Left ventricle myocardium inferior (tissue), 1 donor: ENCODE measurements around the gene AK2. TPM values are rescaled to one million over a fixed set of nuclear protein-coding genes. Genes with fewer than 3 reads are reported as not detected.
A peak's percentile ranks its signal among the peaks of the same experiment; 100 is the strongest.

Source experiments
- DNase-seq: peaks from one replicate; pipeline ENCODE4 v3.0.0-alpha.2; 2020
- H3K27ac ChIP-seq: fragments of 200-600 bp; replicated peaks from 2 replicates; pipeline ENCODE4 v1.8.0; 2021
- H3K27me3 ChIP-seq: fragments of 200-600 bp; 2 replicates; pipeline ENCODE4 v1.8.0; 2021; ENCODE audit warnings: low read depth
- H3K36me3 ChIP-seq: fragments of 200-600 bp; 2 replicates; pipeline ENCODE4 v1.8.0; 2021
- H3K4me1 ChIP-seq: fragments of 200-600 bp; 2 replicates; pipeline ENCODE4 v1.8.0; 2021
- H3K4me3 ChIP-seq: fragments of 200-600 bp; 2 replicates; pipeline ENCODE4 v1.8.0; 2021; ENCODE audit warnings: mild to moderate bottlenecking, moderate library complexity
- H3K9me3 ChIP-seq: fragments of 200-600 bp; replicated peaks from 2 replicates; pipeline ENCODE4 v1.8.0; 2021
- intact Hi-C: fragments of 100-400 bp; cut with micrococcal nuclease; formaldehyde crosslinking; loops from one replicate; pipeline ENCODE4 v1.11.0; 2022
- total RNA-seq: library from RNA; stranded (reverse); fragmentation: NEBNext Ultra II Directional; extraction: Animal tissue kit (Norgen Biotek cat#: 25700); gene quantifications from one replicate; pipeline ENCODE4 v1.2.1, GENCODE V29; 2021
- TF ChIP-seq, protein P1 (sequence below): fragments of 200-600 bp; IDR thresholded peaks from 2 replicates; pipeline ENCODE4 v1.8.0; 2021; ENCODE audit warnings: antibody characterized with exemption, mild to moderate bottlenecking, borderline replicate concordance
- donor health status: DM: no; HTN: yes; CAD: no; lungs with severe emphysema.

Gene AK2
- total RNA-seq, 1 donor from 2014 or later, result 121 TPM

DNA sequence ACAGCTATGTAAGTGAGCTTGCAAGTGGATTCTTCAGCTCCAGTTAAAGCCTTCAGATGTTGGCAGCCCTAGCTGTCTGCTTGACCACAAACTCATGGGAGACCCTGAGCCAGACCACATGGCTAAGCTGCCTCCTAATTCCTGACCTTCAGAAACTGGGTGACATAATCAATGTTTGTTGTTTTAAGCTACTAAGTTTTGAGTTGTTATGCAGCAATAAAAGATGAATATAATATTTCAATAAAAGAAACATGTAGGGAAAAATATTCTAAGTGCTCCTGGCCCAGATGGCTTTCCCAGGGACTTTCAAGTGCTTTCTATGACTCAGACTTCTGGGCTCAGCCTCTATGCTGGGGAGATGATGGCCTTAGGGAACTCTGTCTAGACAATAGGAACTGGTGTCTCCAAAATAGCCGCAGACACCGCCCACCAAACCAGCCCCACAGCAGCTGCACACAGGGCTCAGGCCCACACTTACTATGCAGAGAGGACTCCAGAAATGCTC is 23.9 kb upstream of the AK2 start:
- Histone ChIP-seq H3K4me1 (peaks cover 3% of the 10 kb centered on the region), H3K9me3 (peaks cover 38% of the 10 kb centered on the region), H3K36me3 (peaks cover 7% of the 10 kb centered on the region), H3K27me3 (no peaks in the 10 kb centered on the region), H3K4me3 (no peak overlapping the region), H3K27ac (peak overlapping the region; percentile 38)
- peak; percentile 78 for DNase-seq
- TF ChIP-seq, protein P1, sequence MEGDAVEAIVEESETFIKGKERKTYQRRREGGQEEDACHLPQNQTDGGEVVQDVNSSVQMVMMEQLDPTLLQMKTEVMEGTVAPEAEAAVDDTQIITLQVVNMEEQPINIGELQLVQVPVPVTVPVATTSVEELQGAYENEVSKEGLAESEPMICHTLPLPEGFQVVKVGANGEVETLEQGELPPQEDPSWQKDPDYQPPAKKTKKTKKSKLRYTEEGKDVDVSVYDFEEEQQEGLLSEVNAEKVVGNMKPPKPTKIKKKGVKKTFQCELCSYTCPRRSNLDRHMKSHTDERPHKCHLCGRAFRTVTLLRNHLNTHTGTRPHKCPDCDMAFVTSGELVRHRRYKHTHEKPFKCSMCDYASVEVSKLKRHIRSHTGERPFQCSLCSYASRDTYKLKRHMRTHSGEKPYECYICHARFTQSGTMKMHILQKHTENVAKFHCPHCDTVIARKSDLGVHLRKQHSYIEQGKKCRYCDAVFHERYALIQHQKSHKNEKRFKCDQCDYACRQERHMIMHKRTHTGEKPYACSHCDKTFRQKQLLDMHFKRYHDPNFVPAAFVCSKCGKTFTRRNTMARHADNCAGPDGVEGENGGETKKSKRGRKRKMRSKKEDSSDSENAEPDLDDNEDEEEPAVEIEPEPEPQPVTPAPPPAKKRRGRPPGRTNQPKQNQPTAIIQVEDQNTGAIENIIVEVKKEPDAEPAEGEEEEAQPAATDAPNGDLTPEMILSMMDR, result no peak
- intact Hi-C loops, result no loop called here

DNA sequence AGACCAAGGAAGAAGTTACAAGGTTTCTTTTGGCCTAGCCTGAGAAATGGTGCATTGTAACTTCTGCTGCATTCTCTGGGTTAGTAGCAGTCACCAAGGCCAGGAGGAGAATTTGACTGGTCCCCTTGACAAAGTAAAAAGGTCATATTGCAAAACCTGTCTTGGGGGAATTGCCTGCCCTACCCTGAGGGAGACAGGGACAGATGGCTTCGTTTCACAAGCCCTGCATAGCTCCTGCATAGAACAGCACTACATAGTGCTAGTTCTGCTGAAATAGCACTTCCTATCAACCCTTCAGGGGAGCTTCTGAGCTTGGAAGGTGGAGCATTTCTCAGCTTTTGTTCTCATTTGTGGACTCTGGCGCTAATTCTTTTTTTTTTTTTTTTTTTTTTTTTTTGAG is 20.4 kb upstream of the AK2 start:
- Histone ChIP-seq H3K27ac (no peak overlapping the region), H3K27me3 (no peaks in the 10 kb centered on the region), H3K4me1 (peaks cover 15% of the 10 kb centered on the region), H3K4me3 (no peak overlapping the region), H3K9me3 (peaks cover 3% of the 10 kb centered on the region), H3K36me3 (no peaks in the 10 kb centered on the region)
- TF ChIP-seq, protein P1, result no peak
- intact Hi-C loops, result loop anchor here (10.0 kb wide), 1 partner anchor 122 kb away; no protein-coding TSS in a partner anchor
- DNase-seq, result no peak

DNA sequence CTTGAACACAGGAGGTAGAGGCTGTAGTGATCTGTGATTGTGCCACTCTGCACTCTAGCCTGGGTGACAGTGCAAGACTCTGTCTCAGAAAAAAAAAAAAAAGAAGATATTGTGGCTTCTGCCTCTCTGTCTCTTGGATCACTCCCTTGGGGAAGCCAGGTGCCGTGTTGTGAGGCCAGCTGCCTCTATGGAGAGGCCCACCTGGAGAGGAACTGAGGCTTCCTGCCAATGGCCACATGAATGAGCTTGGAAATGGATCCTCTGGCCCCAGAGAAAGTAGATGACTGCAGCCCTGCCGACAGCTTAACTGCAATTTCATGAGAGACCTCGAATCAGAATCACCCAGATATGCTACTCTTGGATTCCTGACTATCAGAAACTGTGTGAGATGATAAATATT is 19.7 kb upstream of the AK2 start:
- Histone ChIP-seq H3K36me3 (no peaks in the 10 kb centered on the region), H3K9me3 (no peaks in the 10 kb centered on the region), H3K27me3 (no peaks in the 10 kb centered on the region), H3K27ac (no peak overlapping the region), H3K4me1 (peaks cover 15% of the 10 kb centered on the region), H3K4me3 (no peak overlapping the region)
- no peak for DNase-seq
- intact Hi-C loops, result loop anchor here (10.0 kb wide), 1 partner anchor 122 kb away; no protein-coding TSS in a partner anchor
- TF ChIP-seq, protein P1, result no peak

DNA sequence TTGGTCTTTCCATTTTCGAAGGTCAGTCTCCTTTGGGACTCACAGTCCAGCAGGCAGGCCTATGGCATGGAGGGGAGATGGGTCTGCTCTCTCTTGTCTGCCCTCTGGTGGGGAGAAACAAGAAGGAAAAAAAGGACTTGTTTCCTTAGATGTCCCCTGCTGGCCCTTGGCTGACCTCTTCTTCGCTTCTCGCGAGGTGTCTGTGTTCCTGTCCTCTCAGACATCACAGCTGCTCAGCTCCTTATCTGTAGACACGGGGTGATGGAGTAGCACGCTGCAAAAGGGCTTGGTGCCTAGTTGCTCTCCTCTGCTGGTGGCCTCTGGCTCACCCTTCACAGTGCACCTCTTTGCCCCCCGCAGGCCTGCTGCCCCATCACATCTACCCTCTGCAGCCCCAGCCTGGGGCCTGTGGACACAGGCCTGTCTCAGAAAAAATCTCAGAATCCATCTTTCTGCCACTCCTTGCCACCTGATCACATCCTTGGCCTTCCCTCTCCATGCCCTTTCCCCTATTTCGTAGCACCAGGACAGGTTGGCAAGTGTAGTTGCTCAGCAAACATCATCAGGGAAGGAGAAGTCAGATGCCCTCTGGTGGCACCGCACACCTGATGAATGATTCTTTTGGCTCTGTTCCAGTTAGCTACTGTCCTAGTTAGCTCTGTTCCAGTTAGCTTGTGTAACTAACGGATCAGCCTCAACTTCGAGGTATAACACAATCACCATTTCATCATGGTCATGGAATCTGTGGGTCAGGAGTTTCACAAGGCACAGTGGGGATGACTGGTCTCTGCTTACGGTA is 18.7 kb upstream of the AK2 start:
- intact Hi-C loops, result loop anchor here (10.0 kb wide), 1 partner anchor 121 kb away; no protein-coding TSS in a partner anchor
- peak overlapping the region; percentile 79 for H3K27ac ChIP-seq
- H3K36me3 ChIP-seq, result no peaks in the 10 kb centered on the region
- no peaks in the 10 kb centered on the region for H3K27me3 ChIP-seq
- peak; percentile 87 for DNase-seq
- H3K4me3 ChIP-seq, result no peak overlapping the region
- H3K4me1 ChIP-seq, result peaks cover 15% of the 10 kb centered on the region
- TF ChIP-seq, protein P1, result peak; percentile 80
- H3K9me3 ChIP-seq, result no peaks in the 10 kb centered on the region

DNA sequence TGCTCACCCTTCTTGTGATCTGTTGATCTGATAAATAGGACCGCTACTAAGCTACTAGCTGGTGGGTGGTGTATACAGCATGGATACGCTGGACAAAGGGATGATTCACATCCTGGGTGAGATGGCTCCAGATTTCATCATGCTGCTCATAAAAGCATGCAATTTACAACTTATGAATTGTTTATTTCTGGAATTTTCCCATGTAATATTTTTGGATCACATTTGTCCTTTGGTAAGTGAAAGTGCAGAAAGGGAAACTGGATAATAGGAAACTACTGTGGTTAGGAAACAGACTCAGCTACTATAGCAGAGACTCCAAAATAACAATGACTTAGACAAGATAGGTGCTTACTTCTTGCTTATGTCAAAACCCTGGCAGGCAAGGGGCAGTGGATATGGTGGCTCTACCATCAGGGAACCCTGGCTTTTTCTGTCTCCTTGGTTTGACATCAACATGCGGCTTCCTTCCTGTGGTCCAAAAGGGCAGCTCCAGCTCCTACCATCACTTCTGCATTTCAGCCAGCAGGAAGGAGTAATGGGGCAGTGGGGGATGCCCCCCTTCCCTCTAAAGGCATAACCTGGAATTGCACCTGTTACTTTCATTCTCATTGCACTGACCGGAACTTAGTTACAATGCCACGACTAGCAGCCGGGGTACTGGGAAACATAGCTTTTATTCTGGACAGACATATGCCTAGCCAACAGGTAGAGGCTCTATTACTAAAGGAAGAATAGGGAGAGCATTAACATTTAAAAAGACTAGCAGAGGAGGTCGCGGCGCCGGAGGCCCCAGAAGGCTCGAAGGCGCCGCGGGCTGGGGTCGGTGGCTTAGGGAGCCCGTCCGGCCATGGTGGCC is 13.8 kb upstream of the AK2 start:
- Histone ChIP-seq H3K4me1 (peaks cover 10% of the 10 kb centered on the region), H3K36me3 (no peaks in the 10 kb centered on the region), H3K27ac (no peak overlapping the region), H3K27me3 (no peaks in the 10 kb centered on the region), H3K4me3 (no peak overlapping the region), H3K9me3 (no peaks in the 10 kb centered on the region)
- intact Hi-C loops, result loop anchor here (10.0 kb wide), 1 partner anchor 116 kb away; no protein-coding TSS in a partner anchor
- DNase-seq, result no peak
- TF ChIP-seq, protein P1, result no peak
